ENCODE results near the gene SOWAHA. TPM values are rescaled to one million over a fixed set of nuclear protein-coding genes. Genes with fewer than 3 reads are reported as not detected.
A peak's percentile ranks its signal among the peaks of the same experiment; 100 is the strongest.
"Not testable (repeated sequence)": the region's sequence is repeated elsewhere in the genome, so short reads cannot be mapped to it uniquely, and the experiment has no call there.

Gene SOWAHA
- total and polyA plus RNA-seq, 4 donors: 0.06 to 0.98 (median 0.12) TPM

DNA sequence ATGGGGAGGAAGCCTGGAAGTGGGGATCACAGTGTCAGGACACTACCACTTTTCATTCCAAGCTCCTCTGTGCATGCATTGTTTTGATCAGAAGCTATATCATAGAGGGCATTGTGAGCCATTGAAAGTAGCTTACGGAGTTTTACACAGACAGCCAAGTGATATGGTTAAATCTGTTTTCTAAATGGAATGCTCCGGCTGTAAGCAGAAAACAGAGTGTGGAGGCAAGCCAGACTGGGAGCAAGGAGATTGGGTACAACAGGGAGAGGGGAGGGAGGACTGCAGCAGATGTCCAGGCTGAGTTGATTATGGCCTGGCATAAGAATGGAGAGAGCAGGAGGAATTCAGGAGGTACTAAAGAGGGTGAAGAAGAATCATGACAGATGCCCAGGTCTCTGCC lies 15.5 kb upstream of the SOWAHA start:
- H3K9me3 ChIP-seq (ENCODE audit: control insufficient read depth in 4 of 4, insufficient read depth in 3 of 4, low read length in 3 of 4): no peaks in the 10 kb centered on the region
- TF ChIP-seq, protein P1, sequence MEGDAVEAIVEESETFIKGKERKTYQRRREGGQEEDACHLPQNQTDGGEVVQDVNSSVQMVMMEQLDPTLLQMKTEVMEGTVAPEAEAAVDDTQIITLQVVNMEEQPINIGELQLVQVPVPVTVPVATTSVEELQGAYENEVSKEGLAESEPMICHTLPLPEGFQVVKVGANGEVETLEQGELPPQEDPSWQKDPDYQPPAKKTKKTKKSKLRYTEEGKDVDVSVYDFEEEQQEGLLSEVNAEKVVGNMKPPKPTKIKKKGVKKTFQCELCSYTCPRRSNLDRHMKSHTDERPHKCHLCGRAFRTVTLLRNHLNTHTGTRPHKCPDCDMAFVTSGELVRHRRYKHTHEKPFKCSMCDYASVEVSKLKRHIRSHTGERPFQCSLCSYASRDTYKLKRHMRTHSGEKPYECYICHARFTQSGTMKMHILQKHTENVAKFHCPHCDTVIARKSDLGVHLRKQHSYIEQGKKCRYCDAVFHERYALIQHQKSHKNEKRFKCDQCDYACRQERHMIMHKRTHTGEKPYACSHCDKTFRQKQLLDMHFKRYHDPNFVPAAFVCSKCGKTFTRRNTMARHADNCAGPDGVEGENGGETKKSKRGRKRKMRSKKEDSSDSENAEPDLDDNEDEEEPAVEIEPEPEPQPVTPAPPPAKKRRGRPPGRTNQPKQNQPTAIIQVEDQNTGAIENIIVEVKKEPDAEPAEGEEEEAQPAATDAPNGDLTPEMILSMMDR (IDR thresholded peaks at IDR 0.05; ENCODE audit: control extremely low read depth, extremely low read depth): no peak
- 75 to 89% methylated on average over 2 of the region's 2 CpGs for WGBS, 2 donors
- no peaks in the 10 kb centered on the region for H3K4me1 ChIP-seq (ENCODE audit: control insufficient read depth in 5 of 5, insufficient read depth in 5 of 5, low read length in 5 of 5)
- H3K4me3 ChIP-seq: no peak overlapping the region
- ATAC-seq (ENCODE audit: insufficient read depth, low FRiP score) (no peak), DNase-seq (peak in 1 of 3 donors; percentile 46)
- H3K27me3 ChIP-seq (ENCODE audit: control insufficient read depth in 3 of 3, insufficient read depth in 3 of 3, low read length in 2 of 3): peaks cover 0 to 8% (median 0%) of the 10 kb centered on the region in 3 donors
- H3K27ac ChIP-seq (ENCODE audit: low read depth in 1 of 2, low read length in 1 of 2): no peak overlapping the region
- H3K9ac ChIP-seq (ENCODE audit: insufficient read depth in 1 of 2, low read length in 2 of 2): no peak overlapping the region
- no peaks in the 10 kb centered on the region for H3K36me3 ChIP-seq (ENCODE audit: control insufficient read depth in 4 of 4, insufficient read depth in 4 of 4, low read length in 4 of 4)

DNA sequence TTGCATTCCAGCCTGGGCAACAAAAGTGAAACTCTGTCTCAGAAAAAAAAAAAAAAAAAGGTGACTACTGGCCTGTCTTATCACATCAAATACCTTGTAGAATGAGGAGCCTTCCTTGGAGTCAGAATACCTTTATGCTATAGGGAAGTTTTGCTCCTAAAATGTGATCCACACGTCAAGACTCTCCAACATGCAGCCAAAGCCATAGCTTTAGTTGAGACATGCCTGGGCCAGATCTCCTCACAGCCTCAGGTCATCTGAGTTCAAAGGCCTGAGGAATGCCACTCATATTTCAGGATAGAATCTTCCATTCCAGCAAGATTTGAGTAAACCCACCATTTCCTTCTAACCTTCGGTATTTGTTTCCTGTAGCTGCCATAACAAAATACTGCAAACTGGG lies 13.7 kb upstream of the SOWAHA start:
- no peak overlapping the region for H3K9ac ChIP-seq (ENCODE audit: insufficient read depth in 1 of 2, low read length in 2 of 2)
- H3K4me3 ChIP-seq: no peak overlapping the region
- H3K36me3 ChIP-seq (ENCODE audit: control insufficient read depth in 4 of 4, insufficient read depth in 4 of 4, low read length in 4 of 4): no peaks in the 10 kb centered on the region
- WGBS, 2 donors: 72 to 78% methylated on average over 2 of the region's 2 CpGs
- H3K27me3 ChIP-seq (ENCODE audit: control insufficient read depth in 3 of 3, insufficient read depth in 3 of 3, low read length in 2 of 3): peaks cover 0 to 10% (median 0%) of the 10 kb centered on the region in 3 donors
- H3K4me1 ChIP-seq (ENCODE audit: control insufficient read depth in 5 of 5, insufficient read depth in 5 of 5, low read length in 5 of 5): no peaks in the 10 kb centered on the region
- no peaks in the 10 kb centered on the region for H3K9me3 ChIP-seq (ENCODE audit: control insufficient read depth in 4 of 4, insufficient read depth in 3 of 4, low read length in 3 of 4)
- DNase-seq (no peak), ATAC-seq (ENCODE audit: insufficient read depth, low FRiP score) (no peak)
- H3K27ac ChIP-seq (ENCODE audit: low read depth in 1 of 2, low read length in 1 of 2): no peak overlapping the region
- TF ChIP-seq, protein P1 (IDR thresholded peaks at IDR 0.05; ENCODE audit: control extremely low read depth, extremely low read depth): no peak

DNA sequence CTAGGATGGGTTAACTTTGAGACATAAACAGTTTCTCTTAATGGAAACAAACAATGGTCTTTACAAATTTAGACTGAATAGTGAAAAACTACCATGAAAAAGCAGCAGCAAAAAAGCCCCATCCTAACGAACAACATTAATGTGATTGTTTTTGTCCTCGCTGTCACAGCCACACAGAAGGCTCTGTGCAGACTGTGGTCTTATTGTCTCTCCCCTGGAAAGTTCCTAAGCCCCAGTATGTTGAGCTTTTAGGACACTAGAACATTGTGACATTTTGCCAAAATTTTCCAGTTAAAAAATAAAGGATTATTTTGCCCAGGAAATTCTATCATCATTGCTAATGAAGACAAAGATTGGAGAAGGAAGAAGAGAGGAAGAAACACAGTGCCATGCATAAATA lies 12.6 kb upstream of the SOWAHA start:
- Histone ChIP-seq H3K4me3 (no peak overlapping the region), H3K4me1 (ENCODE audit: control insufficient read depth in 5 of 5, insufficient read depth in 5 of 5, low read length in 5 of 5) (no peaks in the 10 kb centered on the region), H3K9me3 (ENCODE audit: control insufficient read depth in 4 of 4, insufficient read depth in 3 of 4, low read length in 3 of 4) (no peaks in the 10 kb centered on the region), H3K27ac (ENCODE audit: low read depth in 1 of 2, low read length in 1 of 2) (no peak overlapping the region), H3K9ac (ENCODE audit: insufficient read depth in 1 of 2, low read length in 2 of 2) (no peak overlapping the region), H3K36me3 (ENCODE audit: control insufficient read depth in 4 of 4, insufficient read depth in 4 of 4, low read length in 4 of 4) (no peaks in the 10 kb centered on the region), H3K27me3 (ENCODE audit: control insufficient read depth in 3 of 3, insufficient read depth in 3 of 3, low read length in 2 of 3) (peaks cover 0 to 10% (median 0%) of the 10 kb centered on the region in 3 donors)
- WGBS, 2 donors: 82 to 87% methylated on average over 2 of the region's 2 CpGs
- TF ChIP-seq, protein P1 (IDR thresholded peaks at IDR 0.05; ENCODE audit: control extremely low read depth, extremely low read depth): no peak
- no peak for ATAC-seq (ENCODE audit: insufficient read depth, low FRiP score)
- DNase-seq: no peak

DNA sequence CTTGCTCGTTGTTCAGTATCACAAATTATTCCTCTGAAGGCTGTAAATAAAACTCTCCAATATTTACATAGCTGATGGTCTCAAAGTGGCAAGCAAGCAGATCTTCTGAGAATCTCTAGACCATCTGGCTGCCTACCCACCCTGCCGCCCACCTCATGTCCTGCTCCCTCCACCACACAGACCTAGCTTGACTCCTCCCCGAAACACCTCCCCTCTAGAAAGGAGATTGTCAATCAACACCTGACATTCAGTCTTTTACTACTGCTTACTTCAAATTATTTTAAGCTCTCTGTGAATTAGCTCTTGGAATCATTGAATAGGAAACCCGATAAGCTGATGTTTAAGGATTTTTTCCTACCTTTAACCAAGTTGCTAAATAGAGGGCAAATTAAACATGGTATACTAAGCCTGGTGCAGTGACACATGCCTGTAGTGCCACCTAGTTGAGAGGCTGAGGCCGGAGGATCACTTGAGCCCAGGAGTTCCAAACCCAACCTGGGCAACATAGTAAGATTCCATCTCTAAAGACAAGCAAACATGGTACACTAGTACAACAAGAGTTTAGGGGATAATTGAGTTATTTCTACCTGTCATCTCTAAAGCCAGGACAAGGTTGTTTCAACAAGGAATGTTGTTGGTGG lies 10.9 kb upstream of the SOWAHA start:
- 85 to 87% methylated on average over 5 of the region's 5 CpGs for WGBS, 2 donors

DNA sequence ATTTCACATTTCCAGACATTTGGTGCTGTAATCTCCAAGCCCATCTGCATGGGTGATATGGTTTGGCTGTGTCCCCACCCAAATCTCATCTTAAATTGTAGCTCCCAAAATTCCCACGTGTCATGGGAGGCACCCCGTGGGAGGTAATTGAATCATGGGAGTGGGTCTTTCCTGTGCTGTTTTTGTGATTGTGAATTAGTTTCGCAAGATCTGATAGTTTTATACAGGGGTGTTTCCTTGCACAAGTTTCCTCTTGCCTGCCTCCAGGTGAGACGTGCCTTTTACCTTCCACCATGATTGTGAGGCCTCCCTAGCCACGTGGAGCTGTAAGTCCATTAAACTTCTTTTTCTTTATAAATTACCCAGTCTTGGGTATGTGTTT lies 10.4 kb upstream of the SOWAHA start:
- WGBS, 2 donors: 75 to 84% methylated on average over 5 of the region's 5 CpGs
- not testable (repeated sequence) for ATAC-seq (ENCODE audit: insufficient read depth, low FRiP score); H3K27ac ChIP-seq (ENCODE audit: low read depth in 1 of 2, low read length in 1 of 2); H3K4me1 ChIP-seq (ENCODE audit: control insufficient read depth in 5 of 5, insufficient read depth in 5 of 5, low read length in 5 of 5); H3K4me3 ChIP-seq; DNase-seq; H3K36me3 ChIP-seq (ENCODE audit: control insufficient read depth in 4 of 4, insufficient read depth in 4 of 4, low read length in 4 of 4); H3K9me3 ChIP-seq (ENCODE audit: control insufficient read depth in 4 of 4, insufficient read depth in 3 of 4, low read length in 3 of 4); H3K9ac ChIP-seq (ENCODE audit: insufficient read depth in 1 of 2, low read length in 2 of 2)
- H3K27me3 ChIP-seq (ENCODE audit: control insufficient read depth in 3 of 3, insufficient read depth in 3 of 3, low read length in 2 of 3): peaks cover 0 to 10% (median 0%) of the 10 kb centered on the region in 3 donors

More for the DNA sequence above, 10.9 kb upstream of the SOWAHA start:
- Histone ChIP-seq H3K4me3 (no peak overlapping the region), H3K27me3 (ENCODE audit: control insufficient read depth in 3 of 3, insufficient read depth in 3 of 3, low read length in 2 of 3) (peaks cover 0 to 10% (median 0%) of the 10 kb centered on the region in 3 donors), H3K9ac (ENCODE audit: insufficient read depth in 1 of 2, low read length in 2 of 2) (no peak overlapping the region), H3K27ac (ENCODE audit: low read depth in 1 of 2, low read length in 1 of 2) (no peak overlapping the region), H3K9me3 (ENCODE audit: control insufficient read depth in 4 of 4, insufficient read depth in 3 of 4, low read length in 3 of 4) (no peaks in the 10 kb centered on the region), H3K4me1 (ENCODE audit: control insufficient read depth in 5 of 5, insufficient read depth in 5 of 5, low read length in 5 of 5) (no peaks in the 10 kb centered on the region), H3K36me3 (ENCODE audit: control insufficient read depth in 4 of 4, insufficient read depth in 4 of 4, low read length in 4 of 4) (no peaks in the 10 kb centered on the region)
- ATAC-seq (ENCODE audit: insufficient read depth, low FRiP score) (no peak), DNase-seq (no peak)
- TF ChIP-seq, protein P1 (IDR thresholded peaks at IDR 0.05; ENCODE audit: control extremely low read depth, extremely low read depth): no peak
